Activated CD4-positive, alpha-beta T cell treated with anti-CD3 and anti-CD28 coated beads for 48 hours (primary cell): ENCODE results near the gene PTPRN2.

Source experiments
- DNase-seq: peaks from one replicate; pipeline ENCODE4 v3.0.0-alpha.2; 2020

The PTPRN2 gene

DNA sequence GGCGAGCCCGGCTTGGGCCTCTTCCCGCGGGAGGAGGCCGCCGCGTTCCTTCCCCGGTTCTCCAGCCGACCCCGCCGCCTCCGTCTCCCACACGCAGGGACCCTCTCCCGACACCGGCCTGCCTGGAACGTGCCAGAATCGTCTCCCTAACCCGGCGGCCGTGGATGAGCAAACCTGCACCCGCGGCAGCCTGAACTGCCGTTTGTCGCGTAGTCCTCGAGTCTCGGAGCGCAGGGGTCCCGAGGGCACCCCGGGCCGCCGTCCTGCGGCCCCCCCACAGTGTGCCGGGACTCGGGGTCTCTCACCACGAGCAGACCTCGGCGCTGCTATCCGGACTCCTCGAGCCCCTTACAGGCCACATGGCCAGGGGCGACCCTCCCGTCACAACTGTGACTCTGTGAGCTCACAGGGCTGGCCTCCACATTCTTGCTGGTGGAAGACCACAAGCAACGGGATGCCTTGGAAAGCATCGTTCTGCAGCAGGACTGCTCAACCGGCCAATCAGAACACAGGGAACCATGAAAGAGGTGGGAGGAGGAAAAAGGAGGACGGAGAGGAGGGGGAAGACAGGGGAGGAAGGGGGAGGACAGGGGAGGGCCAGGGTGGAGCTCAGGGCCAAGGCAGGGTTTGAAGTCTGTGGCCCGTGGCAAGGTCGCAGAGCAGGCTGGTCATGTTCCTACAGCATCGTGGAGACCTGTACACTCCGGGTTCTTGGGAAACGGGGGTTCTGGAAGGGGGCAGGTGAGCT, 973.9 kb downstream of the PTPRN2 start:
- no peak for DNase-seq

DNA sequence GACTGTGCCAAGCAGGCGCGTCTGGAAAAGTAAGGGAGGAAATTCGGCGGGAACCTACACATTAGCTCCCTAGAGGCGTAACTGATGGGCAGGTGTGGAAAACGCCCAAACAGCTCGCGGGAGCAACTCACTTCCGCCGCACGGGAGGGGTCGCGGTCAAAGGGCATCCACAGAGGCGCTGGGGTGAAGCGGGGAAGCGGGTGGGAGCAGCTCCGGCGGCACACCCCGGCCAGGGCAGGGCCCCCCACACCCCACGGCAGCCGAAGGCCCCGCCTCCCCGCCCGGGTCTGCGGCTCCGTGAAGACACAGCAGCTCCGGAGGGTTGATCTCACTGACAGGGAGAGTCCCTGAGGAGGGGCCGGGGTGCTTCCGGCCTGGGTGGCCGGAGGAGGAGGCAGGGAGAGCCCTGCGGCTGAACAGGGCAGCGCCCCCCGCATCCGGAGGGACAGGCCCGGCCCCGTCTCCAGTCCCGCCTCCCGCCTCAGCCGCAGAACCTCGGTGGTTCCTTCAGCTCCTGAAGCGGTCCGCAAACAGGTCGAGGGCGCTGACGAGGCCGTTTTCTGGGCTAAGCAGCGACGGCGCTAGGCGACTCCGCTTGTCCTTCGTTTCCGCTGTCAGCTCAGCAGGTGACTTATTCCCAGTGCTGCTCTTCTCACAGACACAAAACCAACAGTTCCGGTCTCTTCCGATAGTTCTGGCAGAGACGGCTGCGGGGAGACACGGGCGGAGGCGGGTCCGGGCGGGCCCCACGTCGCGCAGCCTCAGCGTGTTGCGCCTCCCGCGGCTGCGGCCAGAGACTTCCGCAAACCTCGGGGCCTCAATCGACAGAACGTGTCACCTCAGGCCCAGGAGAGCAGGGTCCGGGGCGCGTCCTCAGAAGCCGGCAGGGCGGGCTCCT, 974.7 kb downstream of the PTPRN2 start:
- DNase-seq = peak; percentile 67

DNA sequence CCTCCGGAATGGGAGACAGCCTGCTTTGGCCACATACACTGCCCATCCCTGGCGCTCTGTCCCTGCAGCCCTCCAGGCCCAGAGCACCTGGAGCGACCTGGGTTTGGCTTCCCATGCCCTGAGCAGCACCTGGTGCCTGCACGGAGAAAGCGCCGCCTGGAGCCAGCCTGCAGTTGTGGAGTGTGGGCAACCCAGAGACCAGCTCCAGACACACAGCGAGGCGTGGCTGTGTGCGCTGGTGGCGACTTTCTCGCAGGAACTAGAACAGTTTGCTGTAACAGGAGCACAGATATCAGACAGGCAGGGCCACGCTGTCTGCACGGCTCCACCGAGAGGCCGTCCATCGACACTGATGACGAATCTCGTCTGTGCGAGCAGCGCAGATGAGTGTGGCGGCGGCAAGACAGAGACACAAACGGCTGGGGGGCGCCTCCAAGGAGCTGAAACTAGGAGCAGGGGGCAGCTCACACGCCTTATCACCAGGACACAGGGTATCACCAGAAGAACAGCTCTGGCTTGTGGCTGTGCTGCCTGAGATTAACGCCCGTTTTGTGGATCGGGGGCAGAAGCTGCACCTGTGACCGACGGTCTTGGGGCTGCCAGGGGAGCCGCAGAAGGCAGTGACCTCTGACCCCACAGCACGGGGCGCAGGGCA, 975.5 kb downstream of the PTPRN2 start:
- DNase-seq = no peak

DNA sequence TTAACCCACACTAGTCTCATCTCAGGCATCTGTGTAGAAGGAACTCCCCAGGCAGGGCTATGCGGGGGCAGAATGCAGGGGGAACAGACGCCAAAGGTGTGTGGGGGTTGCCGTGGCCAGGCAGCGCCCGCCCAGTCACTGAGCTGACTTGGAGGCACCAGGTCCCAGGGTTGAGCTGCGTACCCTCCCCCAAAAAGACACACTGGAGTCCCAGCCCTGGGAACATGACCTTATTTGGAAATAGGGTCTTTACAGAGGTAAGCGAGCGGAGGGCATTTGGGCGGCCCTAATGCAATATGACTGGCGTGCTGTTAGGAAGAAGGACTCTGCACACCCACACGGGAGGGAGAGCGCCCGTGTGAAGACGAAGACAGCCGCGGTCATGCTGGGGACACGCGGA, 976.3 kb downstream of the PTPRN2 start:
- DNase-seq = no peak

DNA sequence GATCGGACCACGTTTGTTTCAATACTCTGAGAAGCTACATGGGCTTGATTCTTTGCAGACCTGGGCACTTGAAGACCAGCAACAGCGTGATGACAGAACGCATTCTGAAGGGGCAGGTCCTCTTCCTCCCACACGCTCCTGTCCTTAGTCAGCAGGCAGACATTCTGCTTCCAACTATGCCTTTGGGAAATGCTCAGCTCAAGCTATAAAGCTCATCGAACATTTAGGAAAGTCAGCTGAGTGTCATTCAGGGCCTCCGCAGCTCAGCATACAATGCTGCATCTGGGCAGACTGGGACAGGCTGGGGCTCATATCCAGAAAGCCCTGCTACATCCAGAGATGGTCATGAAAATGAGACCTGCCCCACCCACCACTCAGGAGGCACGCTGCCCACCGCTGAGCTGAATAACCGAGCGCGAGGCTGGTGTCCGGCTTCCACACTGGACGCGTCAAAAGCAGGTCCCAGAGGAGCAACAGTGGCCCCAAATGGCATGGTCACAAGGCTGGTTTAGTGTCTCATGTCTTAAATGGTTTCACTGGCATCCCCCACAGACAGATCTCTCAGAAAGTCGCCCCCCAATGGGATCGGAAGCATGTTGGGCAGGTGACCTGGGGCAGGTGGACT, 976.8 kb downstream of the PTPRN2 start:
- no peak for DNase-seq

DNA sequence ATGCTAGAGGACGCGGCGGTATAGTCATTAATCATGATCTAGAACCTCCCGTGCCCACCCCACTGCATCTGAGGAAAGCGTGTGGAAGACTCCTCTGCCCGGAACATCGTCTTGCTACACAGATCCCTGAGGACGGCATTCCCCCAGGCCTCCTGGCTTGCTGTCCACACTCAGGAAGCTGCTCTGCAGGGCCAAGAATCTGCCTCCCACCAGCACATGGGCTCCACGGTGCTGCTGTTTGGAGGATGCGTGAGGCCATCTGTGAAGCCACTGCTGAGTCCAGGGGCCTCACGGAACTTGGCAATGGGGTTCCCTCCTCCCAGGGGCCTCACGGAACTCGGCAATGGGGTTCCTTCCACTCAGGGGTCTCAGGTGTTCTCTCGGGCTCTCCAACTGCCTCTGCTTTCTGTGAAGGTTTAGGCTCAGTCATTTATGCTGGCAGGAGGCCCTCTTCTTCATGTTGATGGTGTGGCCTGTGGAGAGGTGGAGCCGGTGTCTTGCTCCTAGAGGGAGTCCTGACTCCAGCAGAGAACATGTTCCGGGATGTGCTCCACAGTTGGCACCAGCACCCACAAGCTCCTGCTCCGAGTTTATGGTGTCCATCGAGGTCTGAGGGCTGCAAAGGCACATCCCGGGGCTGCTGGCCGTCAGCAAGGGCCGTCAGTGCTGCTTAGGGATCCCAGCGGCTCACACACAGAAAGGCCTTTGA, 977.5 kb downstream of the PTPRN2 start:
- no peak for DNase-seq

DNA sequence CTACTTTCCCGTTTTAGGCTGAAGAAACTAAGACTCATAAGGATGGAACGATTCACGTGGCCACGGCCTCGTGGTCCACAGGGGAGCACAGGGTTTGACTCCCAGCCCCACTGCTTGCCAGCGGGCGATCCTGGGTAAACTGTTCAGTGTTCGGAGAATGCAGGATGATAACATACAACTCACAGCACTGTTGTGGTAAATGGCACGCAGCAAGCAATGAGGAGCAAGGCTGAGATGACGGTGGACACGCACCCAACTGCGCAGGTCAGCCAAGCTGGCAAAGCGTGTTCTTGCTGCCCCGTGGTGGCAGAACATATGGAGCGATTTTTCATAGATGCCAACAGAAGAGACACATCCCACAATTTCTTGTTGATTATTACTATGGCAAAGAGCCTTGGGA, 978.1 kb downstream of the PTPRN2 start:
- no peak for DNase-seq

DNA sequence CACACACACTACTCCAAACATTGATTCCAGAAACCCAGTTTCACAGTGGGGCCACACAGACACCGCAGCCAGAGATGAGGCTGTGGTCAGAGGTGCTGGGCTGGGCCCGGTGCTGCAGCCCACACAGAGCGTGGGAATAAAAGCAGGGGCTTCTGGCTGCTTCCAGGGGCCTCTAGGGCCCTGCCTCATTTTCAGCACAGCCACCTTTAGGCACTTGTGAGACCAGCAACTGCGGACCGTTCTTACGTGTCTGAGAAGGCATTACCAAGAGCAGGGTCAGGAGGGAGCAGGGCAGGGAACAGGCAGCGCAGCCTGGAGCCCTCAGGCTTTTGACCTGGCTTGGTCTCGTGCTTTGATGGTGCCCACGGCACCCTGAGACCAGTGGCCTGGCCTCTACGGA, 980.4 kb downstream of the PTPRN2 start:
- no peak for DNase-seq

DNA sequence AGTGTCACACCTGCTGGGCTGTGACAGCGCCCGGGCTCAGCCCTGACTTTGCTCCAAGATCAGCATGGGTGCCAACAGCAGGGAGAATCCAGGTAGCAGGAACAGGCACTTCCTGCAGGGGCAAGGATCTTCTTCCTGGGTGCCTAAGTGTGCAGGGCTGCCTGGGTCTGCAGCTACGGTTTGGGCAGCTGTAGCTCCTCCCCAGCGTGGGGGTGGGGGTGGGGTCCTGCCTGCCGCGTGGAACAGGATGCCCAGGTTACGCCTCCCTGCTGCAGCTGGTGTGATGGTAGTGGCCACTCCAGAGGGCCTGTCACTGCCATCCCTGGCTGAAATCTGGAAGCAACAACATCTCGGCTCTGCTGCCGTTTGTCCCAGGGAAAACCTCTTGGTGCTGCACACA, 981.5 kb downstream of the PTPRN2 start:
- no peak for DNase-seq

DNA sequence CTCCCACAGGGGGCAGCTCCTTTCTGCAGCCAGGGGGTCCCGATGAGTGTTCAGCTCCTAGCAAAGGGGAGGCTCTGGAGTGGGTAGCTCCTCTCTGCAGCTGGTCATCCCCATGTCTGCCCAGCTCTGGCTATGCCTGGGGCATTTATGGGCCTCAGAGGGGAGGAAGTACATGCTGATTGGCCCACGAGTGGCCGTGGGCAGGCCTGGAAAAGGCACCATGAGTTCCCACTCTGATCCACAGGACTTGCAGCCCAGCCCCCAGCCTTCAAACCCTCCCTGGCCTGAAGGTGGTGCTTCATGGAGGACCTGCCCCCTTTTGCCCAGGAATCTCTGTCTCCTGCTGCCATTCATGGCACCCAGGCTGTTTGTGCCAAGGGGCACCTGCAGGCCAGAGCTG, 982.0 kb downstream of the PTPRN2 start:
- DNase-seq = no peak

DNA sequence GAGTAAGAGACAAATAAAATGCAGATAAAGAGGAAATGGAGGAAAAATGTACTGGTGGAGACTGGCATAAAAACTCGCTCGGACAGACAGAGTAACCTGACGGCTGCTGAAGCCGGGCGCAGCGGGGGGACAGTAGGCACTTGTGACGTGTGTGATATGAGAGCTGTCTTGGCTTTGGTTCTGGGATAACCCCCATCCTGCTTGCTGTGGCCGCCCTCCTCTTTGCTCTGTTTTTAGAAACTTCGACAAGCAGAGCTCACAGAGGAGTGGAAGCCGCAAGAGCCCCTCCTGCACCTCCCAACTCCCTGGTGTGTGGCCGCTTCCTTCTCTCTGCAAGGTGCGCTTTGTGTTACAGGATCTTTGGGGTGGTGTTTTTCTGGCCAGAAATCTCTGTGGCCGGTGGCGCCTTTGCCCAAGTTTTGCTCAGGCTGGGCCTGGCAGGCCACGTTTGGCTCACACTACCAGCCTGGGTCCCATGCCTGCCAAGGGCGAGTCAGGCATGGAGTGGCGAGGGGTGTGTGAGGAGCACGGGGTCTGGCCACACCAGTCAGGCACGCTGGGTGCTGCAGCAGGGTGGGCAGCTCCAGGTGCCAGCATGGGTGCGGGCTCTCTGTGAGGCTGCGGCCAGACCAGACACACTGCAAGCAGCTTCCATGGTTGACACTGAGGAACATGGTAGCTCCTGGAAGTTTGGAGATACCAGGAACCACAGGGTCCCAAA, 982.8 kb downstream of the PTPRN2 start:
- no peak for DNase-seq

DNA sequence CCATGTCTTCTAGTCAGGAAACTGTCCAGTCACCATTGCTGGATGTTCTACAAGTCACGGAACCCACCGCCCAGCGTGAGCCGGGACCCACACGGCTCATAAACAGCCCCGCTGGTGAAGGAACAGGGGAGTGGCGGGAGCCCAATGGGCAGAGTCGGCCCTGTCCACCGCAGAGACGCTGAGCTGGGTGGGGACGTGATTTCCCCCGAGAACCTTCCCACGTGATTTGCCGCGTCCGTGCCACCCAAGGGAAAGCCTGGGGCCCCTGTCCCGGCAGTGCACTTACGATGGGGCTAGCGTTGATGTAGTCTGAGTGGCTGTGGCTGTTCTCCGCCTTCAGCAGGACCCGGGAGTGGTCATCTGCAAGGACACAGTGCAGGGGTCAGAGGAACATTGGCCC, 983.9 kb downstream of the PTPRN2 start:
- no peak for DNase-seq

DNA sequence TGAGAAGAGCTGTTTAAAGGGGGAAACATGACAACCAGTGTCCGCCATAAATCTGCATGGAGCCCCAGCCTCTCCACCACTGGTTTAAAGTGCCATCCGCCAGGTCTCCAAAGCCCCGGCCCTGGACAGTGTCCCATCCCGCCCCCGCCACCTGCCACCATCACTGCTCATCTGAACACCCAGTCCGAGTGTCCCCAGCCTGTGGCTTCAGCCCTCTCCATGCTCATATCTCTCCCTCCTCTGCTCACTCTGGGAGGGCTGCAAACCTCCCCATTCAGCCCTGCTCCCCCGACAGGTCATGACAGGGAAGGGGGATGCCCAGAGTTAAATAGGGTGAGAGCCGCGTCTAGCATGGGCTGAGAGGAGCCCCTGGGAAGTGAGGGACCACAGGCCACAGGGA, 984.6 kb downstream of the PTPRN2 start:
- DNase-seq = no peak

DNA sequence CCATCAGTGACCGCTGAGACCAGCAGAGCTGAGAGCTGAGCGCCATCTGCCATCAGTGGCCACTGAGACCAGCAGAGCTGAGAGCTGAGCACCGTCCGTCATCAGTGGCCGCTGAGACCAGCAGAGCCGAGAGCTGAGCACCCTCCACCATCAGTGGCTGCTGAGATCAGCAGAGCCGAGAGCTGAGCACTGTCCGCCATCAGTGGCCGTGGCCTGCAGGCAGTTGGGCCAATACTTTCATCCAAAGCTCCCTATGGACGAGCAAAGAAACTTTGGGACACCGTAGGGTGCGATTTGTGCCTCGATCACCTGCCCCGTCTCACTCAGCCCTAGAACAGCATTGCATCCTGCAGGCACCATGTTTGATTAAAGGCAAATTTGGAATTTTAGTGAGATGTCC, 985.0 kb downstream of the PTPRN2 start:
- DNase-seq = no peak

DNA sequence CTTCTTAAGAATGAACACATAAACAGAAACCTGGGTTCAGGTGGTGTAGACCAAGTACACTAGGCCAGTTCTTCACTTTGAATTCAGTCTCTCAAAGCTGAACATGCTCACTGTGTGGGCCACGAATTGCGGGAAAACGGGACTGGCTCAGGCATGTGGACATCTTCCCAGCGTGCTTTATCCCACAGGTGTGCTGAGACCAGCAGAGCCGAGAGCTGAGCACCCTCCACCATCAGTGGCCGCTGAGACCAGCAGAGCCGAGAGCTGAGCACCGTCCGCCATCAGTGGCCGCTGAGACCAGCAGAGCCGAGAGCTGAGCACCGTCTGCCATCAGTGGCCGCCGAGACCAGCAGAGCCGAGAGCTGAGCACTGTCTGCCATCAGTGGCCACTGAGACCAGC, 985.5 kb downstream of the PTPRN2 start:
- no peak for DNase-seq

DNA sequence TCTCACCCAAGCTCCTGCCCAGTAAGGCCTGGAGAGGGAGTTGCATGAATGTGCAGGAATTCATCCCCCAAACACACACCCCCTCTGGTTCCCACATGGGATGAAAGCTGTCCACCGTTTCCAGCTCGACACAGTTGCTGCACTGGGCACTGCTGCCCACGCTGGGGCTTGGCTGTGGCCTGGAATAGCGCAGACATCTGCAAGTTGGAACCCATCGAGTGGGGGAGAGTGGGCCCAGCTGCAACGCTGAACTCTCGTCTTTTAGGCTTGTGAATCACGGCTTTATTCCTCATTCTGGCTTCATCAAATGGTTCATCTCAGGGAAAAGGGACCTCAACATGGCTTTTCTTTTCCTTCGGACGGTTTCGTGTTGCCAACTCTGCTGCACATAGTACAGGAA, 986.1 kb downstream of the PTPRN2 start:
- no peak for DNase-seq

DNA sequence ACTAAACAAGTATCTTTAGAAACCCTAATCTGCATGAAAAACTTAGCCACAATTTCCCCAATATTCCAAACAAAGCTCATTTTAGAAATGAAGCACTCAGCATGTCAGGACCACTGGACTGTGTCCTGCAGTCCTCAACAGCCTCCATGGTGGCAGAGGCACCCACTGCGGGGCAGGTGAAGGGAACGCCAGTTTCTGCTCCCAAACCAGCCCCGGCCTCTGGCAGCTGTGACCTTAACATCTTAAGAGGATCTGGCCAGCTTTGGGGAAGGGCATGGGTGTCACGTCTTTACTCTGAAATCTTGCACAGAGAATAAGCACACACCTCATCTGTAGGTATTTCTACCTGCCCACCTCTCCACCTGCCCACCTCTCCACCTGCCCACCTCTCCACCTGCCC, 988.1 kb downstream of the PTPRN2 start:
- no peak for DNase-seq

DNA sequence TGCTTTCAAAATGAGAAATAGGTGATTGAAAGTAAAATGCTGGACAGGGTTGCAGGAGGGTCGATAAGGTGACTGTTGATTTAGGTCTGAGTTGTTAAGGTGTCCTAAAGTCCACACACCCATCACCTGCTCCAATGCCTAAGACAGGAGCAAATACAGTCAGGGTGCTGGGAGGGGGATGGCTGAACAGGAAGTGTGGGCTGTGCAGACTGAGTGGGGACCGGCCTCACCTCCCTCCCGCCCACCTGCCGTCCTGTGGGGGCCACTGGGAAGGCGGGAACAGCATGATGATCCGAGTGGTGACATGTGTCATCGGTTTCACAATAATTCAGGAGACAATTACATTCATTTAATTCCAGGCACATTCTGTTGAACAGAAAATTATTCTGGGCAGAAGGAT, 990.1 kb downstream of the PTPRN2 start:
- DNase-seq = no peak

DNA sequence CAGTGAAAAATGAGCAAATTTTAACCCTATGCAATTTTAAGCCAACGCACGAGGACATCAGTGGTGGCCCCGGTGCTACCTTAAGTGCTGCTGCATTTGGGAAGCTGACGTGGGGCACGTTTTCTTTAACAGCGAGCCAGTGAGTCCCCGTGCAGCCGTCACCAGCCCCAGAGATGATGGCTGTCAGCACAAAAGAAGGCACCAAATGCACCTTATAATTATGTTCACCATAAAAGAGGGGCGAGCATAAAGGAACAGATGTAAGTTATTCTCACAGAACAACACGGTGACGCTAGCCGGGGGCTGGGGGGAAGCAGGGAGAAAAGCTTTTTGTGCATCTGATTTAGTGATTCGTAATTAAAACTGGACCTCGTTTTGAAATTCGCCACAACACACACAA, 990.7 kb downstream of the PTPRN2 start:
- DNase-seq = no peak

DNA sequence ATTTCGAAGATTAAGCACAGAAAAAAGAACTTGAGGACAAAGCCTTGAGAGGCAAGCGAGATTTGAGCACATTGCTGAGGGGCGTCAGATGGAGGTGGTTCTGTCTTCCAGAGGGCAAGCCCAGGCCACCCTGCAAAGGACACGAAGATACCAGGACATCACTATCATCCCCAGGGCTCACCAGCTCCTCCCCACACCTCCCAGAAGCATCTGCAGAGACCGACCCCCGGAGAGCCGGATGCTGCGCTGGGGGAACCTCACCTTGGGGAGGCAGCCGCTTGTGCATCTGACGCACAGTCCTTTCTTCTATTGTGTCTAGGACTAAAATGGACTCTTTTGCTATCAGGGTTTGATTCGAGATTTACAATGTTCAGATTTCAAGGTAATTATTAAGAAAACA, 991.2 kb downstream of the PTPRN2 start:
- no peak for DNase-seq

DNA sequence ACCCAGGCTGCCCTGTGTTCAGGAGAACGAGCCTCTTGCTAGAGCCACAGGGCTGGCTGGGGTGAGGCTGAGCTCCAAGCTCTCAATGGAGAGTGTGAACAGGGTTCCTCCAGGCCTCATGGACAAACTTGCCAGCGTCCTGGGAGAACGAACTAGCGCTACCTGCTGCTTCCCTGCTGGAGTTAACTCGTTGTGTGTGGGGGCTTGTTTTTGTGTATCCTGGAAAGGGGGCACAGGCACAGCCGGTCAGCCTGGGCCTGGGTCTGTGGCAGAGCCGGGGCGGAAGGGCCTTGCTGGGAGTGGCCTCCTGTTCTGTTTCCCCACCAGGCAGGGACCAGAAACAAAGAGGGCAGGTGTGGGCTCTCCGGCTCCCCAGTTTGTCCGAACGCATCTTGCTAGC, 991.6 kb downstream of the PTPRN2 start:
- DNase-seq = no peak
